ENCODE measurements around the gene CLPSL1. TPM values are rescaled to one million over a fixed set of nuclear protein-coding genes. Genes with fewer than 3 reads are reported as not detected.
A peak's percentile ranks its signal among the peaks of the same experiment; 100 is the strongest.

Gene CLPSL1
- total and polyA plus RNA-seq, 2 donors (not counting 3 experiments of a cell fraction or from before 2014, with no cell fraction given), result not detected

GRCh38 chr6:35731736-35732532 is 48.9 kb upstream of the CLPSL1 start:
- no peaks in the 10 kb centered on the region for H4K20me1 ChIP-seq (replicated peaks; ENCODE audit: control insufficient read depth, extremely low read depth, insufficient read depth, low read length)
- H3K27me3 ChIP-seq (ENCODE audit: control insufficient read depth in 2 of 2, insufficient read depth in 2 of 2, low read length in 2 of 2), result no peaks in the 10 kb centered on the region
- BruUV-seq (replicated peaks), result TSS peak; percentile 68
- H3K9me3 ChIP-seq (replicated peaks; ENCODE audit: control insufficient read depth, insufficient read depth, low read length), result no peaks in the 10 kb centered on the region
- TF ChIP-seq MAX (IDR thresholded peaks at IDR 0.05; ENCODE audit: insufficient read depth, insufficient read length) (peak; percentile 74), MYC (IDR thresholded peaks at IDR 0.05; ENCODE audit: low read depth, low read length) (no peak), EZH2 (IDR thresholded peaks at IDR 0.05; ENCODE audit: borderline replicate concordance, low read depth, low read length, severe bottlenecking) (no peak), JUN (IDR thresholded peaks at IDR 0.05; ENCODE audit: borderline replicate concordance, insufficient read depth, insufficient read length, low read depth) (no peak), POLR2A (IDR thresholded peaks at IDR 0.05; ENCODE audit: low read depth, low read length) (peak; percentile 75), FOS (IDR thresholded peaks at IDR 0.05; ENCODE audit: borderline replicate concordance, insufficient read depth, low read length) (no peak), POLR2AphosphoS5 (IDR thresholded peaks at IDR 0.05; ENCODE audit: insufficient read depth, low read depth, low read length) (peak; percentile 96), CTCF (IDR thresholded peaks at IDR 0.05; ENCODE audit: extremely low read depth in 1 of 2, insufficient read depth in 1 of 2, low read depth in 1 of 2, low read length in 2 of 2) (peak; percentile 5 to 28), GATA2 (IDR thresholded peaks at IDR 0.05; ENCODE audit: insufficient read depth, insufficient read length, low read depth, low read length) (peak; percentile 18)
- no peaks in the 10 kb centered on the region for H3K36me3 ChIP-seq (ENCODE audit: control insufficient read depth in 2 of 2, extremely low read depth in 1 of 2, insufficient read depth in 2 of 2, low read length in 2 of 2)
- dilution Hi-C loops (cut with MboI; ENCODE audit: extremely low pct_ligation_motif_present, low sequenced_read_pairs), result no loop called here
- peak; percentile 87 for DNase-seq (ENCODE audit: low read depth, low spot score)
- H2AFZ ChIP-seq (ENCODE audit: low read depth, low read length), result peak overlapping the region; percentile 56
- peak overlapping the region; percentile 93 for H3K9ac ChIP-seq (replicated peaks; ENCODE audit: extremely low read depth, insufficient read depth, low read length)
- peak; percentile 98 for FAIRE-seq
- no peaks in the 10 kb centered on the region for H3K9me1 ChIP-seq (replicated peaks; ENCODE audit: control insufficient read depth, extremely low read depth, insufficient read depth, low read length)
- H3K4me3 ChIP-seq (replicated peaks in 1 of 3; ENCODE audit: insufficient read depth in 1 of 3, low read depth in 1 of 3, low read length in 3 of 3), result peak overlapping the region; percentile 51 to 73 (median 61)
- intact Hi-C loops (cut with micrococcal nuclease), result loop anchor here (1.0 to 10.0 kb wide), 5 partner anchors 44 to 437 kb away; partner anchors contain the start of genes DEF6 and FKBP5
- H3K4me1 ChIP-seq (ENCODE audit: control insufficient read depth, extremely low read depth, insufficient read depth, low read length), result peaks cover 34% of the 10 kb centered on the region
- POLR2A ChIA-PET, result no interaction called here
- CTCF ChIA-PET, result interaction anchor here (0.7 to 2.4 kb wide), 13 partner anchors 12 to 451 kb away, joined by 3 to 9 read pairs (median 4); partner anchors contain the start of gene LHFPL5
- peak overlapping the region; percentile 74 for H3K4me2 ChIP-seq (ENCODE audit: insufficient read depth, low read length)
- peak overlapping the region; percentile 88 for H3K27ac ChIP-seq (ENCODE audit: insufficient read depth, low read depth, low read length)
- H3K79me2 ChIP-seq (ENCODE audit: control insufficient read depth, insufficient read depth, low read length), result no peaks in the 10 kb centered on the region
